ENCODE data around the gene TMEM62. TPM values are rescaled to one million over a fixed set of nuclear protein-coding genes. Genes with fewer than 3 reads are reported as not detected.

TMEM62 gene
- total RNA-seq, 4 donors from 2014 or later, result 21.5 to 32.0 (median 25.4) TPM

DNA sequence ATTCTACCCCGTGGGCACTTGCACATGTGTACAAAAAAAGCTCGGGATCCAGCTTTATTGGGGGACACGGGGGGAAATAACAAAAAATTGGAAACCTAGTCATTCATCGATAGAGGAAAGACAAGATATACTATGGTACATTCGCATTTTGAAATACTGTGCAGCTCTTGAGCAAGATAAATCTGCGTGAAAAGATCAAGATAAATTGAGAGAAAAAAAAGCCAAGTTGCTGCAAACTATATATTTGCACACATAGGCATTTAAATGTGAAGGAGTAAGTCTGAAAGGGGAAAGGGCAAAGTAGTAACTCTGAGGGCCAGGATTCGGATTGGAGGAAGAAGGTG, 26.9 kb upstream of the TMEM62 start:
- 24% methylated on average over 7 of the region's 7 CpGs for WGBS
- peak overlapping the region; percentile 66 to 87 (median 79) for H3K4me3 ChIP-seq
- peak overlapping the region; percentile 80 to 87 (median 87) for H3K27ac ChIP-seq (replicated peaks in 1 of 4)
- TF ChIP-seq EP300 (IDR thresholded peaks at IDR 0.05) (no peak), POLR2AphosphoS5 (IDR thresholded peaks at IDR 0.05) (no peak), POLR2A (IDR thresholded peaks at IDR 0.05; ENCODE audit: low read depth) (no peak)
- TF ChIP-seq, protein P1, sequence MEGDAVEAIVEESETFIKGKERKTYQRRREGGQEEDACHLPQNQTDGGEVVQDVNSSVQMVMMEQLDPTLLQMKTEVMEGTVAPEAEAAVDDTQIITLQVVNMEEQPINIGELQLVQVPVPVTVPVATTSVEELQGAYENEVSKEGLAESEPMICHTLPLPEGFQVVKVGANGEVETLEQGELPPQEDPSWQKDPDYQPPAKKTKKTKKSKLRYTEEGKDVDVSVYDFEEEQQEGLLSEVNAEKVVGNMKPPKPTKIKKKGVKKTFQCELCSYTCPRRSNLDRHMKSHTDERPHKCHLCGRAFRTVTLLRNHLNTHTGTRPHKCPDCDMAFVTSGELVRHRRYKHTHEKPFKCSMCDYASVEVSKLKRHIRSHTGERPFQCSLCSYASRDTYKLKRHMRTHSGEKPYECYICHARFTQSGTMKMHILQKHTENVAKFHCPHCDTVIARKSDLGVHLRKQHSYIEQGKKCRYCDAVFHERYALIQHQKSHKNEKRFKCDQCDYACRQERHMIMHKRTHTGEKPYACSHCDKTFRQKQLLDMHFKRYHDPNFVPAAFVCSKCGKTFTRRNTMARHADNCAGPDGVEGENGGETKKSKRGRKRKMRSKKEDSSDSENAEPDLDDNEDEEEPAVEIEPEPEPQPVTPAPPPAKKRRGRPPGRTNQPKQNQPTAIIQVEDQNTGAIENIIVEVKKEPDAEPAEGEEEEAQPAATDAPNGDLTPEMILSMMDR (IDR thresholded peaks at IDR 0.05), result no peak
- no peak for DNase-seq (ENCODE audit: extremely low spot score)
- H3K36me3 ChIP-seq, result peaks cover 0 to 1% (median 0%) of the 10 kb centered on the region in 4 donors
- no peaks in the 10 kb centered on the region for H3K9me3 ChIP-seq
- intact Hi-C loops (cut with DNase I), result no loop called here
- peaks cover 23 to 41% (median 40%) of the 10 kb centered on the region in 4 donors for H3K4me1 ChIP-seq
- H3K27me3 ChIP-seq, result no peaks in the 10 kb centered on the region

DNA sequence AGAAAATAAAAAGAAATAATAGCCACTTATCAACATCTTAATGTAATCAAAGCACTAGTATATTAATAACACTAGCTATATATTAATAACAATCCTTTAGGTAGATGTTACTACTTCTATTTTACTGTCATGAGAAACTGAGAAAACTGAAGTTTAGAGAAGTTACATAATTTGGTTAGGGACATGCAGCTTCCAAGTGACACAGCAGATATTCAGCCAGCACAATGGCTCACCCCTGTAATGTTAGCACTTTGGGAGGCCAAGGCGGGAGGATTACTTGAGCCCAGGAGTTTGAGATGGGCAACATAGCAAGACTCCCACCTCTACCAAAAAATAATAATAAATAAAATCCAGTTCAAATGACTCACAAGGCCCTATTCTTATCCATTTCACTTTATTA, 25.6 kb upstream of the TMEM62 start:
- H3K36me3 ChIP-seq, result no peaks in the 10 kb centered on the region
- intact Hi-C loops (cut with DNase I), result no loop called here
- TF ChIP-seq, protein P1 (IDR thresholded peaks at IDR 0.05), result no peak
- no peak for DNase-seq (ENCODE audit: extremely low spot score)
- H3K27me3 ChIP-seq, result no peaks in the 10 kb centered on the region
- H3K4me3 ChIP-seq, result no peak overlapping the region
- 100% methylated on average over 1 of the region's 1 CpG for WGBS
- peaks cover 23 to 33% (median 32%) of the 10 kb centered on the region in 4 donors for H3K4me1 ChIP-seq
- no peaks in the 10 kb centered on the region for H3K9me3 ChIP-seq
- no peak overlapping the region for H3K27ac ChIP-seq (replicated peaks in 1 of 4)

GRCh38 chr15:43111354-43111753, 22.0 kb upstream of the TMEM62 start:
- H3K4me3 ChIP-seq, result no peak overlapping the region
- 70% methylated on average over 3 of the region's 3 CpGs for WGBS
- H3K36me3 ChIP-seq, result no peaks in the 10 kb centered on the region
- no peak overlapping the region for H3K27ac ChIP-seq (replicated peaks in 1 of 4)
- H3K27me3 ChIP-seq, result no peaks in the 10 kb centered on the region
- TF ChIP-seq, protein P1 (IDR thresholded peaks at IDR 0.05), result no peak
- TF ChIP-seq POLR2AphosphoS5 (IDR thresholded peaks at IDR 0.05) (no peak), EP300 (IDR thresholded peaks at IDR 0.05) (no peak), POLR2A (IDR thresholded peaks at IDR 0.05; ENCODE audit: low read depth) (no peak)
- peaks cover 4 to 7% (median 6%) of the 10 kb centered on the region in 4 donors for H3K4me1 ChIP-seq
- no peaks in the 10 kb centered on the region for H3K9me3 ChIP-seq
- no peak for DNase-seq (ENCODE audit: extremely low spot score)
- intact Hi-C loops (cut with DNase I), result no loop called here

DNA sequence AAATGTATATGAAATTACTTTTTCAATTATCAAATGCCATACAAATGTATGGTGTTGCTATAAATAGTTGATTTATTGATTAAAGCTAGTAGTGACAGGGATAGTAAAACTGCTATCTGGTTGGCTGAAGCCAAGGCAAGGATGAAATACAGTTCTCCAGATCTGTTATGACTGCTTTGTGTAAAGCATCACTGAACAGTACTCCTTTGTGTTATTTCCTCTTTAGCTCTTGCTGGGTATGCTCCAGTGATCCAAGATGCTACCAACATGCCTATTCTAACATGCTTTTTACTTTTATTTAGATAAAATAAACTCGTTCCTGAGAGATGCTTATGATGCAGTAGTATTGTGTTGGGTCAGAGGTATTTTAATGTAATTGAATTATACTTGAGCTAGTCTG, 15.1 kb upstream of the TMEM62 start:
- no peak for DNase-seq (ENCODE audit: extremely low spot score)
- 48% methylated on average over 1 of the region's 1 CpG for WGBS
- intact Hi-C loops (cut with DNase I), result no loop called here
- TF ChIP-seq POLR2A (IDR thresholded peaks at IDR 0.05; ENCODE audit: low read depth) (no peak), POLR2AphosphoS5 (IDR thresholded peaks at IDR 0.05) (no peak), EP300 (IDR thresholded peaks at IDR 0.05) (no peak)
- TF ChIP-seq, protein P1 (IDR thresholded peaks at IDR 0.05), result no peak
- Histone ChIP-seq H3K9me3 (no peaks in the 10 kb centered on the region), H3K27ac (replicated peaks in 1 of 4) (no peak overlapping the region), H3K4me3 (no peak overlapping the region), H3K27me3 (no peaks in the 10 kb centered on the region), H3K4me1 (peaks cover 5 to 9% (median 7%) of the 10 kb centered on the region in 4 donors), H3K36me3 (no peaks in the 10 kb centered on the region)

DNA sequence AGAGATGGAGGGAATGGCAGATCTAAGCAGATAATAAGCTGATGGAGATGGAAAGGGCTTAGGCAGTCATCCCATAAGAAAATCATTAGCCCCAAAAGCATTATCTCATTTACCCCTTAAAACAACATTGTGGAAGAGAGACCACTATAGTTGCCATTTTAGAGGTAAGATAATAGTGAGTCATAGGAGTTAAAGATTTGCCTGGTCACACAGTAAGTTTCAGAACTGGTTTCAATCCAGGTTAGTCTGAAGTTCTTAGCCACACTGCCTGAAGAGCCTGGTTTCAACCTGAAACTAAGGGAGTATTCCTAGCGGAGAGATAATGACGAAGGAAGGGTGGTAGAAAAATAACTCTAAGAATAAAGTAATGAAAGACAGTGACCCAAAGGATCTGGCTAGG, 14.6 kb upstream of the TMEM62 start:
- H3K27me3 ChIP-seq, result no peaks in the 10 kb centered on the region
- intact Hi-C loops (cut with DNase I), result no loop called here
- 92% methylated on average over 2 of the region's 2 CpGs for WGBS

More for the DNA sequence above, 14.6 kb upstream of the TMEM62 start:
- Histone ChIP-seq H3K9me3 (no peaks in the 10 kb centered on the region), H3K27ac (replicated peaks in 1 of 4) (no peak overlapping the region), H3K36me3 (no peaks in the 10 kb centered on the region), H3K4me1 (peaks cover 5 to 11% (median 8%) of the 10 kb centered on the region in 4 donors), H3K4me3 (no peak overlapping the region)
- DNase-seq (ENCODE audit: extremely low spot score), result no peak
- no peak for TF ChIP-seq EP300 (IDR thresholded peaks at IDR 0.05)
- TF ChIP-seq POLR2A (IDR thresholded peaks at IDR 0.05; ENCODE audit: low read depth), result no peak
- TF ChIP-seq, protein P1 (IDR thresholded peaks at IDR 0.05), result no peak
- no peak for TF ChIP-seq POLR2AphosphoS5 (IDR thresholded peaks at IDR 0.05)

Data from esophagus muscularis mucosa (tissue), 4 donors.